HG02763 (cell line): ENCODE results near the gene CRISPLD2.

Experiments
- ATAC-seq: cut with Tn5 transposase; IDR thresholded peaks from one replicate; pipeline ENCODE4 v1.9.1; 2021; ENCODE audit warnings: mild to moderate bottlenecking, moderate library complexity; ENCODE audit not compliant: unreplicated experiment

The CRISPLD2 gene

DNA sequence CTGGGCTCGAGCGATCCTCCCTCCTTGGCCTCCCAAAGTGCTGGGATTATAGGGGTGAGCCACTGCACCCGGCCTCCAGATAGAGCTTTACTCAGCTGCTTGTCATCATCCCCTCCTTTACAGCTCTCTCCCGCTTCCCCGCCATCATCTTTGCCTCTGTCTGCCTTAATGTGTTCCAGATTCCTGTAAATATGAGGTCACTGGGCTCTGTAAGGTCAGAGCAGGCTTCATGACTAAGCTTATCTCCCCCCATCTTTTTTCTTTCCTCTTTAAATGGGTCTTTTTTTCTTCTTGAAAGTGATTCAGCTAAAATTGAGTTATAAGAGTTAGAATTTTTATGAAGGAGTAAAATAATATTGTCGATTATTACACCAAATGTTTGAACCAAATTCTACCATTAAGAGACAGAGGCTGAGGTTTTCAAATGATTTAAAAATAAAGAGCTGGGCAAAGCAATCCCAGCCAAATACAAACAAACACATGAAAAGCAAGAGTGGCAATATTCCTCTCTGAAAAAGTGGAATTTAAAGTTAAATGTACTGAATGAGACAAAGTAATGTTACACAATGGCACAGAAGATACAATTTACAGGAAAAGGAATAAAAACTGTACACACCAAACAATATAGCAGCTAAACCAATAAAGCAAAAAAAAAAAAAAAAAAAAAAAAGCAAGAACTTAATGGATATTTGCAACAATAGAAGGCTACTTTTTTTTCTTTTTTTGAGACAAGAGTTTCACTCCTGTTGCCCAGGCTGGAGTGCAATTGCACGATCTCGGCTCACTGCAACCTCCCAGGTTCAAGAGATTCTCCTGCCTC, 62.1 kb downstream of the CRISPLD2 start:
- no peak for ATAC-seq

GRCh38 chr16:84883301-84883700, 63.5 kb downstream of the CRISPLD2 start:
- no peak for ATAC-seq

DNA sequence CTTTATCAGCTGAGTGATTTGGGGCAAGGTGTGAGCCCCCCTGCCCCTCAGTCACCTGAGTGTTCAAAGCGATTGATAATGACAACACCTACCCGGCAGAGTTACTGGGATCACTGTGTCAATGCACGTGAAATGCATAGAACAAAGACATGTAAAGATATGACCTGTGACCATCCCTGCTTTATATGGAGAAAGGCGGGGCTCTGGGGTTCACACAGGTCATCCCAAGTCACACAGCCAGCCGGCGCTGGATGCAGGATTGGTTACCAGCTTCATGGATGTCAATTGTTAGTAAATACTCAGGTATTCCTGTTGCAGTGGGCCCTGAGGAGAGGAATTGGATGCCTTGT, 64.4 kb downstream of the CRISPLD2 start:
- ATAC-seq, result no peak

DNA sequence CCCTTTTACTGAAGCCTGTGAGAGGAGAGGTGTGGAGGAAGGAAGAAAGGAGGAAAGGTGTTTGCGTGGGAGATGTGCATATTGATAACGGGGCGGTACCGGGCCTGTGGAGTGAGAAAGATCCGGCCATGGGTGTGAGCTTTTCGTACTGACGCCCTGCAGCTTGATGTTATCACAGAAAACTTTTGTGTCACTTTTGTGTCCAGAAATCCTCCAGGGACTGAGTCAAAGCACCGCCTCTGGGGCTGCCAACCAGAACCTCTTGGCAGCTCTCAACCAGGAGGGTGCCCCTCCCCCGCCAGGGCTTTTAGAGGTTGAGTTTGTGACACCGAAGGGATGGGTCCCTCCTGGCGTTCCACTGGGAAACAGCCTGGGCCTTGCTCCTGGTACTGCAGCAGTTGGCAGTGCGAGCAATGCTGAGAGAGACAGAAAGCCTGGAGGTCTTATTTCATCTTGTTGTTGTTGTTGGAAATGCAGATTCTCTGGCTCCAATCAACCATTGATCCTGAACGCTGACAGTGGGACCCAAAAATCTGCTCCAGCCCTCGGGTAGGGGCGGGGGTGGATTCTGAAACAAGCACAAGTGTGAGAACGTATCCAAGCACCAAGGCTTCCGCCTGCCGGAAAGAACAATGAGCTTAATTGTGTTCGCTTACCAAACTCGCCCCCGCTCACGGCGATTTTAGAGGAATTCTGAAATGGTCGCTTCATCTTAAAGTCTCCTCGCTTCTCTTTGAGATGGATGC, 65.0 kb downstream of the CRISPLD2 start:
- ATAC-seq, result no peak

- no peak for ATAC-seq
Observed at GRCh38 chr16:84885342-84885910, 65.6 kb downstream of the CRISPLD2 start.

DNA sequence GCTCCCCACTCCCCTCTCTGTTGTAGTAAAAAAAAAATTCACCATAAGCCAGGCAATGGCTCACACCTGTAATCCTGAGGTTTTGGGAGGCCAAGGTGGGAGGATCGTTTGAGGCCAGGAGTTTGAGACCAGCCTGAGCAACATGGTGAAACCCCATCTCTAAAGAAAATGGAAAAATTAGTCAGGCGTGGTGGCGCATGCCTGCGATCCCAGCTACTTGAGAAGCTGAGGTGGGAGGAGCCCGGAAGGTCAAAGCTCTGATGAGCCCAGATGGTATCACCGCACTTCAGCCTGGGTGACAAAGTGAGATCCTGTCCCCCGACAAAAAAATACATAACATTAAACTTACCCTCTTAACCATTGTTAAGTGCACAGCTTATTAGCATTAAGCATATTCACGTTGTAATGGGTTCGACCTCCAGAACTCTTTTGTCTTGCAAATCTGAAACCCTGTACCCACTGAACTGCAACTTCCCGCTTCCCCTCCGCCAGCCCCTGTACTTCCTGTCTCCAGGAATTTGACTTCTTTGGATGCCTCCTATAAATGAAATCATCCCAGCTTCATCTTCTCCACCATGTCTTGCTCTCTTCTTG, 66.8 kb downstream of the CRISPLD2 start:
- no peak for ATAC-seq

GRCh38 chr16:84887207-84887606, 67.4 kb downstream of the CRISPLD2 start:
- no peak for ATAC-seq

DNA sequence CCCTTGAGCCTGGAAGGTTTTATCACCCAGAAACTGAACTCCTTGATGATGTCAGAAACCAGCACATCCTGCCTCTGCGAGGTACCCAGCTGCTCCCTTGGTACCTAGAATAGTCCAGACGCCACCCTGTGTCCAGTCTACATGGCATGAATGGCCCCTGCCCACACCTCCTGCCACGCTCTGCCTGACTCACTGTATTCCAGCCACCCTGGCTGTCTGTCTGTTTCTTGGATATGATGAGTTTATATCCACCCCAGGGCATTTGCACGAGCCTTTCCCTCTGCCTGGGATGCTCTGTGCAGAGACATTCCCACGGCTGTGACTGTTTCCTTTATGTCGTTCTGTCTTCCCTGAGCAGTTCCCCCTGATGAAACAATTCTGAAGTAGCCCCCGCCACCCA, 68.7 kb downstream of the CRISPLD2 start:
- no peak for ATAC-seq

DNA sequence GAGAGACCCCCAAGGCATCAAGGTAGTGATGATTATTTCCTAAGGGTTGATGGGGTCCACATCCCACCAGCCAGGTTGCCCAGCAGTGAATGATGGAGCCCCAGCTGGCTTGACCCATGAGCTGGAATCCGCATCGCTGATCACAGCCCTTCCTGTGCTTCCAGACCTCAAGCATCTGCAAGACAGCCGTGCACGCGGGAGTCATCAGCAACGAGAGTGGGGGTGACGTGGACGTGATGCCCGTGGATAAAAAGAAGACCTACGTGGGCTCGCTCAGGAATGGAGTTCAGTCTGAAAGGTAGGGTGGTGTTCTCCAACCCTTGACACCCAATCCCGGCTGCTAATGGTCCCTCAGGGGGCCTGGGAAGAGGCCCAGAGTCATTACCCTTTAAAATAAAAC, 69.3 kb downstream of the CRISPLD2 start:
- no peak for ATAC-seq

DNA sequence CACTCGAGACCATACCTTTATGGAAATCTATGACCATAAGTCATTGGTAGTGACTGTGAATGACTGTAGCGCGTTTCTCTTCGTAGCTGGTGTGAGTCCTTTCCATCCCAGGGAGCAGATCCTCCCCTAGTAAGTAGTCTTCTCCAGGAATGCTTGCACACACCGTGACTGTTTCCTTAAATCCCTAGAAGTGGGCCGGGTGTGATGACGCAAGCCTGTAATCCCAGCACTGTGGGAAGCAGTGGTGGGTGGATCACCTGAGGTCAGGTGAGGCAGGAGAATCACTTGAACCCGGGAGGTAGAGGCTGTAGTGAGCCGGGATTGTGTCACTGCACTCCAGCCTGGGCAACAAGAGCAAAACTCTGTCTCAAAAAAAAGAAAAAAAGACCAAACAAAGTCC, 70.6 kb downstream of the CRISPLD2 start:
- no peak for ATAC-seq

GRCh38 chr16:84891149-84891795, 71.5 kb downstream of the CRISPLD2 start:
- no peak for ATAC-seq

GRCh38 chr16:84892097-84892496, 72.3 kb downstream of the CRISPLD2 start:
- no peak for ATAC-seq

DNA sequence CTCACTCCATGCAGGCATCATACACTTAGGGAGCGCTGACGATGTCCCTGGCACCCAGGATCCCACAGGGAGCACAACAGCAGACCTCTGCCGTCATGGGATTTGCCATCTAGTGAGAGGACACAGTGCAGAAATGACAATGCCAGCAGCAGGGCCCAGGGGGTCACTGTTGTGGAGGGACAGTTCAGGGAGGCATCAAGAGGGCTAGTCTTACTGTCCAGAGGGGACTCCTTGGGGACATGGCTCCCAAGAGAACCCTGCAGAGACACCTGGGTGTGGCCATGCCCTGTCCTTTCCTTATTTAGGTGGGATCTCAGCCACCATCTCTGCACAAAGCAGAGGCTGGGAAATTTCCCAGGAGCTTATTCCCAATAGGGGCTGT, 73.7 kb downstream of the CRISPLD2 start:
- no peak for ATAC-seq

DNA sequence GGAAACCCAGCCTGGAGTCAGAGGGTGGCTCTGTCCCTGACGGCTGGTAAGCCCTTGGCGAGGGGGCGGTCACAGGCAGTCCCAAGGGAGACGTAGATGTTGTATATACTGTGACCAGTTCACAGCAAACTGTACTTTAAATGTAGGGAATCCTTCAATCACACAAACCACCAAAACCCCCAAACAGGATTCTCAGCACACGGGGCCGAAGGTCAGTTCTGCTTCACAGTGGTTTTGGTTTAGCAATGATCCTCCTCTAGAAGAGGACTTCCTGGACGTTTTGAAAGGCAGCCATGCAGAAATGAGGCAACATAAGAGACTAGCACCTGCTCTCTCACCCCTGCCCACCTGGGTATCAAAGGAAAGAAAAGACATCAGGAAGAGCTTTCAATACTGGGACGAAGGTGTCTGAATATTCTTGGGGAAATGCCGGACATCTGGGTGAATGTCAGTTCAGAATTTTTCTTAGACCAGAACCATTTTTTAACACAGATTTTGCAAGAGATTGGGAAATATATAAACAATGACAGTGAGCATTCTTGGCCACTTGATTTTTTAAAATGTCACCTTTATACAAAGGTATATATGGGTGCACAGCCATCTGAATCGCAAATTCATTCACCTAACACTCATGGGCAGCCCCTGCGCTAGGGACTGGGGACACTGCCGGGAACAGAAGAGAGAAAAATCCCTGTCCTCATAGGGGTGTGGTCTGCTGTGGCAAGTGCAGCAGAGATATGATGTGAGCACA, 74.2 kb downstream of the CRISPLD2 start:
- no peak for ATAC-seq

DNA sequence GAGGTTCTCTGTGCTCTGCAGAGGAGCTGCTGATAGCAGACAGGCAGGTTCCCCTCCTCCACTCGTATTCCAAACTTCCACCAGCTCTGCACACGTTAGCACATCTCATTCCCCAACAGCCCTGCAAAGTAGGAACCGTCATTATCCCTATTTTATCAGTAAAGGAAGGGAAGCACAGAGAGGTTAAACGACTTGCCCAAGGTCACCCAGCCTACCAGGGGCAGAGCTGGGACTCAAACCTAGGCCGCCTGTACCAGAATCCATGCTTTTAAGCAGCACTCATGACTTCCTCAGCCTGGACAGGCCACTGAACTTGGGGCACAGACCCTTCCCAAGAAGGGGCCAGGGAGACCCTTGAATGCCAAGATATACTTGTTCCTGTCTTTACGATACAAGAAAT, 75.2 kb downstream of the CRISPLD2 start:
- ATAC-seq, result no peak

- ATAC-seq, result no peak
Observed at GRCh38 chr16:84896847-84897246, 77.1 kb downstream of the CRISPLD2 start.

DNA sequence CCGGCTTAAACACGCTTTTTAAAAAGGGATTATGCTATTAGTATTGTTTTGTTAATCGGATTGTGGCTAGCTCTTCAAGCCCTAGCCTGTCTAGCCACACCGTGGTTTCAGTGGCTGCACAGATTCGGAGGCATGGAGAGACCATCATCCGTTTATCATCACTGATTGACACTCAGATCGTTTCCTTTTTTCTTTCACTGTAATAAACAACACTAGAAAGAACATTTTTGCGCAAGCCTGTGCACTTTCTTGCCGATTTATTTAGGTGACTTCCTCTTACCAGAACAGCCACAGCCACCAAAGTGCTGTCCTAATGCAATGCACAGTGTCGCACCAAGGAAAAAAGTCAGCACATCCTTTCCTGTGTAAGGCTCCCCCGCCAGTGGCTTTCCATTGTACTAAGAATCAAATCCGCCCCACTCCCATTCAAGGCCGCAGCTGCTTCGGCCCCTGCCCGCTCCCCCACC, 78.2 kb downstream of the CRISPLD2 start:
- ATAC-seq, result no peak

GRCh38 chr16:84898447-84898846, 78.7 kb downstream of the CRISPLD2 start:
- no peak for ATAC-seq

DNA sequence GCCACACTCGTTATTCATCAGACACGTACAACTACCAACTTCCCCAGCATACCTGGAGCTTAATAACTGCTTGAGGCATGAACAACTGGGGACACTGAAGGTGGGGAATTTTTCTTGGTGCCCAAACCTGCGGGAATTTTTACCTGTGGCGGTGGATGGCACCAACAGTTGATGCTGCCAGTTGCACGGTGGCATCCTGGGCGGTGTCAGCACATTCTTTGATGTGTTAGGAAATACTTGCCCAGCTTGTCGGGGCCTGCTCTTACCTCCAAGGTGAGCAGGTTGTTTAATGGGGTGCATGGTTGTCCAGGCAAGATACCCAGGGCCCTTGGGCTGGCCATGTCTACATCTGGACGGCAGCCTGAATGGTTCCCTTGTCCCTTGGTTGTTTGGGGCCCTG, 79.6 kb downstream of the CRISPLD2 start:
- ATAC-seq, result no peak

GRCh38 chr16:84905965-84906460, 86.2 kb downstream of the CRISPLD2 start:
- ATAC-seq, result no peak
